Cerebellar nuclear complex (tissue), 1 donor: Measurements from ENCODE around the gene EPHA4.
A peak's percentile ranks its signal among the peaks of the same experiment; 100 is the strongest.

Experiments used
- DNase-seq, 2 experiments: peaks; one replicate each; lab custom pipeline; 2025; lab: John Stamatoyannopoulos, UW

The EPHA4 gene

GRCh38 chr2:221572219-221572820 lies at the start of gene EPHA4:
Gene EPHA4, minus strand, starts transcription at chr2:221572304. Its CDS starts 56 bp downstream, at chr2:221572248.
- peak; percentile 15 to 42 for DNase-seq

GRCh38 chr2:221618007-221618406 lies 45.9 kb upstream of the EPHA4 start:
- no peak for DNase-seq

- DNase-seq = no peak
These were observed 44.5 kb upstream of the EPHA4 start for GRCh38 chr2:221616561-221616960.

- no peak for DNase-seq
These were observed 42.2 kb upstream of the EPHA4 start for GRCh38 chr2:221614274-221614673.

GRCh38 chr2:221612800-221613199 lies 40.7 kb upstream of the EPHA4 start:
- no peak for DNase-seq

GRCh38 chr2:221612161-221612560 lies 40.1 kb upstream of the EPHA4 start:
- no peak for DNase-seq

GRCh38 chr2:221610675-221611074 lies 38.6 kb upstream of the EPHA4 start:
- DNase-seq = no peak

- no peak for DNase-seq
These were observed 38.2 kb upstream of the EPHA4 start for GRCh38 chr2:221610255-221610654.

GRCh38 chr2:221608442-221608841 lies 36.3 kb upstream of the EPHA4 start:
- DNase-seq = no peak

- DNase-seq = no peak
These were observed 34.3 kb upstream of the EPHA4 start for GRCh38 chr2:221606424-221606823.

GRCh38 chr2:221605751-221606240 lies 33.7 kb upstream of the EPHA4 start:
- no peak for DNase-seq

GRCh38 chr2:221602938-221603337 lies 30.8 kb upstream of the EPHA4 start:
- DNase-seq = no peak

GRCh38 chr2:221601376-221601775 lies 29.3 kb upstream of the EPHA4 start:
- no peak for DNase-seq

- no peak for DNase-seq
These were observed 28.3 kb upstream of the EPHA4 start for GRCh38 chr2:221600388-221600787.

GRCh38 chr2:221596192-221596591 lies 24.1 kb upstream of the EPHA4 start:
- no peak for DNase-seq

GRCh38 chr2:221590861-221591365 lies 18.8 kb upstream of the EPHA4 start:
- DNase-seq = no peak

- no peak for DNase-seq
These were observed 17.6 kb upstream of the EPHA4 start for GRCh38 chr2:221589696-221590095.

- DNase-seq = no peak
These were observed 16.3 kb upstream of the EPHA4 start for GRCh38 chr2:221588306-221588985.

GRCh38 chr2:221581986-221582385 lies 9.9 kb upstream of the EPHA4 start:
- no peak for DNase-seq

- no peak for DNase-seq
These were observed 2.1 kb upstream of the EPHA4 start for GRCh38 chr2:221574231-221574570.

GRCh38 chr2:221573430-221574230 lies 1.5 kb upstream of the EPHA4 start:
- DNase-seq = no peak

GRCh38 chr2:221572821-221573429 lies 821 bp upstream of the EPHA4 start:
- no peak for DNase-seq
